Uterus (tissue), 4 donors: Measurements from ENCODE around the gene TOMM20. TPM values are rescaled to one million over a fixed set of nuclear protein-coding genes. Genes with fewer than 3 reads are reported as not detected.

Source experiments
- DNase-seq, 2 donors: peaks; one replicate each; pipeline ENCODE4 v3.0.0-alpha.2; 2019 to 2020
- H3K27ac ChIP-seq, 2 donors: fragments of 200-600 bp; sonication (generic); 1 replicate in 1 of 2; 2 replicates in 1 of 2; pipeline ENCODE4 v1.5.1; 2016 to 2018
- H3K27me3 ChIP-seq, 2 donors: fragments of 200-600 bp; sonication (generic); one replicate each; pipeline ENCODE4 v1.5.1; 2018 to 2019; ENCODE audit warnings: control low read depth in 1 of 2
- H3K36me3 ChIP-seq, 2 donors: fragments of 200-600 bp; sonication (generic); one replicate each; pipeline ENCODE4 v1.5.1; 2019; ENCODE audit warnings: control low read depth in 1 of 2
- H3K4me1 ChIP-seq, 2 donors: fragments of 200-600 bp; sonication (generic); one replicate each; pipeline ENCODE4 v1.5.1; 2018 to 2019; ENCODE audit warnings: control low read depth in 1 of 2
- H3K4me3 ChIP-seq, 2 donors: fragments of 200-600 bp; sonication (generic); 1 replicate in 1 of 2; 2 replicates in 1 of 2; pipeline ENCODE4 v1.5.1; 2018 to 2019; ENCODE audit warnings: mild to moderate bottlenecking in 1 of 2
- H3K9me3 ChIP-seq, 2 donors: fragments of 200-600 bp; sonication (generic); one replicate each; pipeline ENCODE4 v1.5.1; 2019; ENCODE audit warnings: control low read depth in 1 of 2
- CTCF ChIP-seq, 4 experiments: fragments of 200-600 bp in 2 of 4; fragments of 450-650 bp in 2 of 4; sonication (generic) in 2 of 4; IDR thresholded peaks; one replicate each; pipeline ENCODE4 v1.5.1; 2016 to 2019; ENCODE audit warnings: antibody characterized with exemption in 4 of 4, mild to moderate bottlenecking in 2 of 4, moderate library complexity in 1 of 4
- POLR2A ChIP-seq, 2 donors: fragments of 450-650 bp; IDR thresholded peaks; one replicate each; pipeline ENCODE4 v1.6.1; 2016; ENCODE audit warnings: antibody characterized with exemption in 2 of 2, mild to moderate bottlenecking in 1 of 2, moderate library complexity in 1 of 2
- intact Hi-C: fragments of 100-400 bp; cut with DNase I; formaldehyde crosslinking; loops from one replicate; pipeline ENCODE4 v1.15.1; 2023; ENCODE audit warnings: low total_unique reads
- total RNA-seq, 4 donors: library from RNA; depleted of rRNA in 3 of 4; stranded (reverse); fragments of >200 nt in 3 of 4; gene quantifications; one replicate each; pipeline versions ENCODE4 v1.1.0 to v1.2.4, GENCODE V29; 2014 to 2023
- donor health status: DM: yes; HTN: yes; CAD: no.

TOMM20 gene
- total RNA-seq, 4 donors from 2014 or later = 72.9 to 149 (median 110) TPM

GRCh38 chr1:235156740-235157139, 28.1 kb upstream of the TOMM20 start:
- Histone ChIP-seq H3K36me3 (no peaks in the 10 kb centered on the region), H3K27me3 (no peaks in the 10 kb centered on the region)
- intact Hi-C loops = no loop called here

GRCh38 chr1:235156265-235156664, 27.6 kb upstream of the TOMM20 start:
- DNase-seq = no peak
- Histone ChIP-seq H3K27me3 (no peaks in the 10 kb centered on the region), H3K4me3 (no peak overlapping the region), H3K9me3 (no peaks in the 10 kb centered on the region), H3K4me1 (peaks cover 0 to 11% of the 10 kb centered on the region in 2 donors), H3K36me3 (no peaks in the 10 kb centered on the region), H3K27ac (no peak overlapping the region)
- intact Hi-C loops = no loop called here
- no peak for TF ChIP-seq POLR2A (IDR thresholded peaks at IDR 0.05)
- TF ChIP-seq CTCF (IDR thresholded peaks at IDR 0.05) = no peak

More at GRCh38 chr1:235156740-235157139, 28.1 kb upstream of the TOMM20 start:
- H3K9me3 ChIP-seq = no peaks in the 10 kb centered on the region
- TF ChIP-seq POLR2A (IDR thresholded peaks at IDR 0.05) (no peak), CTCF (IDR thresholded peaks at IDR 0.05) (no peak)
- H3K27ac ChIP-seq = no peak overlapping the region
- peaks cover 0 to 11% of the 10 kb centered on the region in 2 donors for H3K4me1 ChIP-seq
- DNase-seq = no peak
- no peak overlapping the region for H3K4me3 ChIP-seq

GRCh38 chr1:235152235-235152634, 23.6 kb upstream of the TOMM20 start:
- no peaks in the 10 kb centered on the region for H3K4me1 ChIP-seq
- H3K36me3 ChIP-seq = no peaks in the 10 kb centered on the region
- intact Hi-C loops = no loop called here
- H3K27me3 ChIP-seq = no peaks in the 10 kb centered on the region
- no peak overlapping the region for H3K27ac ChIP-seq
- TF ChIP-seq CTCF (IDR thresholded peaks at IDR 0.05) (no peak), POLR2A (IDR thresholded peaks at IDR 0.05) (no peak)
- H3K9me3 ChIP-seq = no peaks in the 10 kb centered on the region
- DNase-seq = no peak
- no peak overlapping the region for H3K4me3 ChIP-seq

GRCh38 chr1:235151033-235151432, 22.4 kb upstream of the TOMM20 start:
- Histone ChIP-seq H3K27ac (no peak overlapping the region), H3K4me3 (no peak overlapping the region), H3K36me3 (no peaks in the 10 kb centered on the region), H3K9me3 (no peaks in the 10 kb centered on the region), H3K4me1 (no peaks in the 10 kb centered on the region), H3K27me3 (no peaks in the 10 kb centered on the region)
- TF ChIP-seq POLR2A (IDR thresholded peaks at IDR 0.05) (no peak), CTCF (IDR thresholded peaks at IDR 0.05) (no peak)
- no peak for DNase-seq
- intact Hi-C loops = no loop called here

- Histone ChIP-seq H3K4me1 (no peaks in the 10 kb centered on the region), H3K27ac (no peak overlapping the region), H3K4me3 (no peak overlapping the region), H3K9me3 (no peaks in the 10 kb centered on the region), H3K36me3 (no peaks in the 10 kb centered on the region), H3K27me3 (no peaks in the 10 kb centered on the region)
- no peak for DNase-seq
- no peak for TF ChIP-seq CTCF (IDR thresholded peaks at IDR 0.05)
- no peak for TF ChIP-seq POLR2A (IDR thresholded peaks at IDR 0.05)
- intact Hi-C loops = no loop called here
Measured at GRCh38 chr1:235149824-235150223, 21.2 kb upstream of the TOMM20 start.
